Right lobe of liver (tissue), 6 donors: ENCODE data around the gene SIK3. TPM values are rescaled to one million over a fixed set of nuclear protein-coding genes. Genes with fewer than 3 reads are reported as not detected.

ENCODE experiments used
- ATAC-seq, 4 donors: fragments of 200-7000 bp; cut with Tn5 transposase; one replicate each; pipeline ENCODE4 v1.9.1; 2020; ENCODE audit warnings: mild to moderate bottlenecking in 4 of 4, moderate library complexity in 4 of 4
- DNase-seq, 3 donors: peaks; one replicate each; pipeline ENCODE4 v3.0.0-alpha.2; 2020
- H3K27ac ChIP-seq, 3 donors: fragments of 200-600 bp; one replicate each; pipeline ENCODE4 v1.8.0; 2022
- H3K27me3 ChIP-seq, 2 donors: fragments of 200-600 bp; one replicate each; pipeline ENCODE4 v1.8.0; 2022
- H3K36me3 ChIP-seq, 4 donors: fragments of 200-600 bp; sonication (generic) in 1 of 4; one replicate each; pipeline versions ENCODE4 v1.5.1 to v1.8.0; 2017 to 2022; ENCODE audit warnings: control low read depth in 1 of 4
- H3K4me1 ChIP-seq, 4 donors: fragments of 200-600 bp; sonication (generic) in 1 of 4; one replicate each; pipeline versions ENCODE4 v1.5.1 to v1.8.0; 2017 to 2022; ENCODE audit warnings: control low read depth in 1 of 4
- H3K4me3 ChIP-seq, 3 donors: fragments of 200-600 bp; one replicate each; pipeline ENCODE4 v1.8.0; 2022
- H3K9me3 ChIP-seq, 4 donors: fragments of 200-600 bp; sonication (generic) in 1 of 4; one replicate each; pipeline versions ENCODE4 v1.5.1 to v1.8.0; 2017 to 2022; ENCODE audit warnings: control low read depth in 1 of 4
- CTCF ChIP-seq, 4 donors: fragments of 200-600 bp in 3 of 4; fragments of 450-650 bp in 1 of 4; IDR thresholded peaks; one replicate each; pipeline versions ENCODE4 v1.5.1 to v1.8.0; 2016 to 2022; ENCODE audit warnings: antibody characterized with exemption in 4 of 4, mild to moderate bottlenecking in 2 of 4
- POLR2A ChIP-seq: fragments of 450-650 bp; IDR thresholded peaks from one replicate; pipeline ENCODE4 v1.6.1; 2017; ENCODE audit warnings: antibody characterized with exemption, mild to moderate bottlenecking
- WGBS: methylation state at CpG from one replicate; pipeline ENCODE4 v1.1.6; 2018; ENCODE audit warnings: low coverage, low lambda C conversion rate; ENCODE audit not compliant: insufficient coverage; ENCODE audit errors: missing lambda C conversion rate; 5-methylcytosine and 5-hydroxymethylcytosine counted together
- intact Hi-C, 2 donors: fragments of 100-400 bp; cut with DNase I; formaldehyde crosslinking; loops; one replicate each; pipeline versions ENCODE4 v1.11.2 to v1.14.1; 2022
- total RNA-seq, 6 experiments: library from RNA; depleted of rRNA in 2 of 6; stranded (reverse); fragments of >200 nt in 2 of 6; fragmentation: NEBNext Ultra II Directional in 3 of 6; extraction: Animal tissue kit (Norgen Biotek cat#: 25700) in 3 of 6; gene quantifications; one replicate each; pipeline versions ENCODE4 v1.1.0 to v1.2.4, GENCODE V29; 2016 to 2023
- donor health status: DM: no; HTN: yes; CAD: no.
- donor health status: DM: no; HTN: no; CAD: no.
- donor health status: DM: no; HTN: no; CAD: no.
- donor health status: DM: no; HTN: yes; CAD: no.
- donor health status: DM: no; HTN: yes; CAD: no.

Gene SIK3
- total RNA-seq, 6 experiments from 2014 or later = 22.0 to 35.4 (median 26.8) TPM

GRCh38 chr11:116946414-116946813, 151.8 kb downstream of the SIK3 start:
- DNase-seq (no peak), ATAC-seq (no peak)
- Histone ChIP-seq H3K27ac (no peak overlapping the region), H3K4me1 (no peaks in the 10 kb centered on the region), H3K27me3 (no peaks in the 10 kb centered on the region), H3K36me3 (peaks cover 0 to 13% (median 2%) of the 10 kb centered on the region in 4 donors), H3K4me3 (no peak overlapping the region), H3K9me3 (no peaks in the 10 kb centered on the region)
- WGBS = 83% methylated on average over 2 of the region's 3 CpGs
- intact Hi-C loops = no loop called here
- TF ChIP-seq POLR2A = no peak
- TF ChIP-seq CTCF (IDR thresholded peaks at IDR 0.05) = no peak

- no peaks in the 10 kb centered on the region for H3K9me3 ChIP-seq
- no peak overlapping the region for H3K27ac ChIP-seq
- ATAC-seq (no peak), DNase-seq (no peak)
- TF ChIP-seq CTCF (IDR thresholded peaks at IDR 0.05) = no peak
- no peak for TF ChIP-seq POLR2A
- no peaks in the 10 kb centered on the region for H3K36me3 ChIP-seq
- no peak overlapping the region for H3K4me3 ChIP-seq
- intact Hi-C loops = no loop called here
- 100% methylated on average over 1 of the region's 1 CpG for WGBS
- H3K4me1 ChIP-seq = peaks cover 0 to 7% (median 0%) of the 10 kb centered on the region in 4 donors
- H3K27me3 ChIP-seq = no peaks in the 10 kb centered on the region
These were observed 158.7 kb downstream of the SIK3 start for GRCh38 chr11:116939499-116939898.

GRCh38 chr11:116938471-116939070, 159.7 kb downstream of the SIK3 start:
- intact Hi-C loops = no loop called here

GRCh38 chr11:116936754-116937446, 161.3 kb downstream of the SIK3 start:
- Histone ChIP-seq H3K36me3 (no peaks in the 10 kb centered on the region), H3K27me3 (no peaks in the 10 kb centered on the region), H3K9me3 (no peaks in the 10 kb centered on the region), H3K4me3 (no peak overlapping the region), H3K27ac (no peak overlapping the region), H3K4me1 (peaks cover 0 to 10% (median 0%) of the 10 kb centered on the region in 4 donors)
- no peak for TF ChIP-seq CTCF (IDR thresholded peaks at IDR 0.05)
- TF ChIP-seq POLR2A = no peak
- ATAC-seq = no peak
- intact Hi-C loops = no loop called here
- no peak for DNase-seq
- WGBS = 68% methylated on average over 3 of the region's 3 CpGs

More at GRCh38 chr11:116938471-116939070, 159.7 kb downstream of the SIK3 start:
- TF ChIP-seq POLR2A (no peak), CTCF (IDR thresholded peaks at IDR 0.05) (no peak)
- no peaks in the 10 kb centered on the region for H3K27me3 ChIP-seq
- 83% methylated on average over 2 of the region's 2 CpGs for WGBS
- DNase-seq = no peak
- no peaks in the 10 kb centered on the region for H3K9me3 ChIP-seq
- no peak for ATAC-seq
- no peak overlapping the region for H3K27ac ChIP-seq
- peaks cover 0 to 7% (median 0%) of the 10 kb centered on the region in 4 donors for H3K4me1 ChIP-seq
- no peaks in the 10 kb centered on the region for H3K36me3 ChIP-seq
- H3K4me3 ChIP-seq = no peak overlapping the region
